Activated B cell treated with CpG ODN at 0.5 μM for 24 hours (primary cell): Measurements from ENCODE around the gene SIGMAR1. TPM values are rescaled to one million over a fixed set of nuclear protein-coding genes. Genes with fewer than 3 reads are reported as not detected.

Source experiments
- ATAC-seq: fragments of 200-7000 bp; cut with Tn5 transposase; one replicate; pipeline ENCODE4 v1.10.0; 2021; ENCODE audit warnings: low read depth, mild to moderate bottlenecking, moderate library complexity
- CTCF ChIA-PET: fragments of 350-600 bp; sonication (Branson Sonifier 250); formaldehyde crosslinking; loops from one replicate; lab custom pipeline; 2021; ENCODE audit warnings: antibody characterized with exemption; lab: Charles Lee
- POLR2A ChIA-PET: fragments of 350-600 bp; sonication (Branson Sonifier 250); formaldehyde crosslinking; loops from one replicate; lab custom pipeline; 2021; ENCODE audit warnings: antibody characterized with exemption; lab: Charles Lee
- DNase-seq: peaks from one replicate; pipeline ENCODE4 v3.0.0; 2022
- H3K27ac Mint-ChIP-seq: one replicate; pipeline ENCODE4 v1.8.0; 2020; ENCODE audit warnings: mixed read lengths
- H3K27me3 Mint-ChIP-seq: one replicate; pipeline ENCODE4 v1.8.0; 2021; ENCODE audit warnings: mixed read lengths
- H3K36me3 Mint-ChIP-seq: one replicate; pipeline ENCODE4 v1.8.0; 2021; ENCODE audit warnings: low read depth, mixed read lengths
- H3K4me1 Mint-ChIP-seq: one replicate; pipeline ENCODE4 v1.8.0; 2021; ENCODE audit warnings: mixed read lengths
- H3K4me3 Mint-ChIP-seq: one replicate; pipeline ENCODE4 v1.8.0; 2020; ENCODE audit warnings: mild to moderate bottlenecking, mixed read lengths
- H3K9me3 Mint-ChIP-seq: one replicate; pipeline ENCODE4 v1.8.0; 2020; ENCODE audit warnings: mixed read lengths
- CTCF ChIP-seq: fragments of 200-600 bp; IDR thresholded peaks from one replicate; pipeline ENCODE4 v1.8.0; 2022; ENCODE audit warnings: antibody characterized with exemption, mild to moderate bottlenecking
- intact Hi-C: fragments of 100-400 bp; cut with micrococcal nuclease; formaldehyde crosslinking; loops from one replicate; pipeline ENCODE4 v1.15.1; 2024
- total RNA-seq: library from RNA; stranded (reverse); gene quantifications from 2 replicates; pipeline ENCODE4 v1.2.3, GENCODE V29; 2022

Gene SIGMAR1
- total RNA-seq, 1 donor from 2014 or later: 27.2 TPM

GRCh38 chr9:34610434-34611206 lies 27.0 kb downstream of the SIGMAR1 start:
- ATAC-seq (no peak), DNase-seq (no peak)
- no peak overlapping the region for H3K27ac Mint-ChIP-seq
- ChIA-PET CTCF (interaction anchor here (0.9 to 5.3 kb wide), 2 partner anchors 10 to 25 kb away, joined by 4 to 62 read pairs; partner anchors contain the start of genes DCTN3 and SIGMAR1), POLR2A (interaction anchor here (0.5 to 6.8 kb wide), 3 partner anchors 10 to 1321 kb away, joined by 5 to 44 read pairs (median 21); partner anchors contain the start of genes DCTN3, NFX1 and SIGMAR1)
- intact Hi-C loops: loop anchor here (5.0 to 10.0 kb wide), 6 partner anchors 37 to 1204 kb away; partner anchors contain the start of genes DNAJB5, GALT, HINT2 and NOL6
- no peaks in the 10 kb centered on the region for H3K9me3 Mint-ChIP-seq
- peaks cover 19% of the 10 kb centered on the region for H3K4me1 Mint-ChIP-seq
- no peak overlapping the region for H3K4me3 Mint-ChIP-seq
- TF ChIP-seq CTCF: no peak
- H3K36me3 Mint-ChIP-seq: peaks cover 17% of the 10 kb centered on the region
- H3K27me3 Mint-ChIP-seq: no peaks in the 10 kb centered on the region

GRCh38 chr9:34607331-34607730 lies 30.3 kb downstream of the SIGMAR1 start:
- no peaks in the 10 kb centered on the region for H3K9me3 Mint-ChIP-seq
- ATAC-seq (no peak), DNase-seq (no peak)
- intact Hi-C loops: no loop called here
- TF ChIP-seq CTCF: no peak
- peaks cover 3% of the 10 kb centered on the region for H3K27me3 Mint-ChIP-seq
- H3K4me3 Mint-ChIP-seq: no peak overlapping the region
- H3K27ac Mint-ChIP-seq: no peak overlapping the region
- POLR2A ChIA-PET: no interaction called here
- H3K4me1 Mint-ChIP-seq: peaks cover 14% of the 10 kb centered on the region
- CTCF ChIA-PET: interaction anchor here (1.0 to 1.2 kb wide), 2 partner anchors 23 to 275 kb away, joined by 3 read pairs; no protein-coding TSS in a partner anchor
- peaks cover 3% of the 10 kb centered on the region for H3K36me3 Mint-ChIP-seq

GRCh38 chr9:34606905-34607304 lies 30.7 kb downstream of the SIGMAR1 start:
- POLR2A ChIA-PET: no interaction called here
- CTCF ChIA-PET: interaction anchor here (1.0 to 1.2 kb wide), 2 partner anchors 23 to 275 kb away, joined by 3 read pairs; no protein-coding TSS in a partner anchor
- no peaks in the 10 kb centered on the region for H3K9me3 Mint-ChIP-seq
- peaks cover 3% of the 10 kb centered on the region for H3K36me3 Mint-ChIP-seq
- no peak overlapping the region for H3K4me3 Mint-ChIP-seq
- DNase-seq (no peak), ATAC-seq (no peak)
- TF ChIP-seq CTCF: no peak
- intact Hi-C loops: no loop called here
- no peak overlapping the region for H3K27ac Mint-ChIP-seq
- H3K27me3 Mint-ChIP-seq: peaks cover 3% of the 10 kb centered on the region
- H3K4me1 Mint-ChIP-seq: peaks cover 11% of the 10 kb centered on the region

GRCh38 chr9:34606190-34606589 lies 31.4 kb downstream of the SIGMAR1 start:
- no peaks in the 10 kb centered on the region for H3K9me3 Mint-ChIP-seq
- H3K27me3 Mint-ChIP-seq: peaks cover 3% of the 10 kb centered on the region
- ChIA-PET CTCF (interaction anchor here (2.0 to 3.0 kb wide), 2 partner anchors 14 to 58 kb away, joined by 10 to 12 read pairs; no protein-coding TSS in a partner anchor), POLR2A (no interaction called here)
- no peaks in the 10 kb centered on the region for H3K36me3 Mint-ChIP-seq
- intact Hi-C loops: no loop called here
- DNase-seq (no peak), ATAC-seq (no peak)
- peaks cover 6% of the 10 kb centered on the region for H3K4me1 Mint-ChIP-seq
- no peak overlapping the region for H3K4me3 Mint-ChIP-seq
- TF ChIP-seq CTCF: no peak
- no peak overlapping the region for H3K27ac Mint-ChIP-seq
